Brain pericyte (primary cell): ENCODE data around the gene STK32C.
"Not testable (repeated sequence)": the region's sequence is repeated elsewhere in the genome, so short reads cannot be mapped to it uniquely, and the experiment has no call there.

Experiments
- DNase-seq: peaks from one replicate; pipeline ENCODE4 v3.0.0-alpha.2; 2012; ENCODE audit warnings: low read depth, low spot score

Gene STK32C

DNA sequence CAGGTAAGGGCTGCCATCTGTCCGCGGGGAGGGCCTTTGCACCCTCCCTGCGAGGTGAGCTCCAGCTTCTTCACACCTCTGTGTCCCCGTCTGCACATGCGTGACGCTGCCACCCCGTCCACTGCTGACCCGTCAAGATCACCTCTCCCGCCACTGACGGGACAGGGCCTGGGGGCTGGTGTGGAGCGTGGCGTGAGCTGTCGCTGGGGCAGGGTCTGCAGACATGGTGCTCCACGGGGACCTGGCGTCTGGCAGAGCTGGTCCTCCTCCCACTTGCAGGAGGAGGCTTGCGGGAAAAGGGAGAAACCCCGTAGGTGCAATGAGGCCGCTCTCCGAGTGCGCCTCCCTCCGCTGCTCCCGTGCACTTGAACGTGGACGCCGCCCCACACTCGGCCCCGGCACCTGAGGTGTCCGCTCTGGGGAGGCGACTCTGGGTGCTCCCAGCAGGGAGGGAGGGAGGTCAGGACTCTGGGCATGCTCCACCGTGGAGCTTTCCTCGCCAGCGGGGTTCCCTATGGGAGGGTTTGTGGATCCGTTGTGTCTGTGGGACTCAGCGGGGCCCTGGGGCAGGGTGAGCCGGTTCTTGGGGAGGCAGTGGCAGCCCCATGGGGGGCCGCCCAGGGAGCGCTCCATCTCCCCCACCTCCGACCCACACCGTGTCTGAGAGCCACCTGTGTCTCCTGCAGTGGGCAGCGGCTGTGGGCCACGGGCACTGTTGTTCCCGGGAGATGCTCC lies 138.6 kb downstream of the STK32C start:
- no peak for DNase-seq

DNA sequence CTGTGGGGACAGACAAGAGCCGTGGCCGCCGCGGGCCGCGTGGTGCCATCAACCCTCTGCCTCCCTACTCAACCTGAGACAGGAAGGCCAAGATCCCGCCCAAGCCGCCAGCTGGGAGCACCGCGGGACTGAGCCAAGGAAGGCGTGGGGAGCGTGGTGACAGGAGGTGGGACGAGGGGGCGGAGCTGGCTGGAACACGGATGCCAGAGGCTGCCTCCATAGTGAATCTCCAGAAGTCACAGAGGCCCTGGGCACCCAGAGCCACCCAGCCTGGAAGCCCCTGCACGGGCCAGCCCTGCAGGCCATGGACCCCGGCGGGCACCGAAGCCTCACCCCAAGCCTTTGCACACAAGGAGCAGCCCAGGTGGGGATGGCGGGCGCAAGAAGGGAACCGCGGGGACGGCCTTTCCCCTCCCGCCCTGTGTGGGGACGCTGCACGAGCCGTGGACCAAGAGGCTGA lies 139.1 kb downstream of the STK32C start:
- DNase-seq: no peak

DNA sequence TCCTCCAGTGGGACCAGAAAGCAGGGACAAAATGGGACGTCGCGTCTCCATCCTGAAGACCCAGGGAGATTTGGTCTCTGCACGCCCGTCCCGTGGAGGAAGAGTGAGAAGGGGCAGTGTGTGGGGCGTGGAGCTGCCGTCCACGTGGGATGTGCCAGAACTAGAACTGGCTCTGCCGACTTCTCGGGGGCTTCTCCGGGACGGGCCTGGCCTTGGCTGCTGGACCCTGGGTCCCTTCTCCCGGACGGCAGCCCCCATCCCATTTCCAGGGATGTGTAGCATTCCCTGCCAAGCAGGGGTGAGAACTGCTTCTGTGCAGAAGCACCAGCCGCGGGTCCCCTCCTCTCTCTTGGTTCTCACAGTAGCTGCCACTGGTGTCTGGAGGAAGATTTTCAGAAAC lies 139.8 kb downstream of the STK32C start:
- DNase-seq: no peak

DNA sequence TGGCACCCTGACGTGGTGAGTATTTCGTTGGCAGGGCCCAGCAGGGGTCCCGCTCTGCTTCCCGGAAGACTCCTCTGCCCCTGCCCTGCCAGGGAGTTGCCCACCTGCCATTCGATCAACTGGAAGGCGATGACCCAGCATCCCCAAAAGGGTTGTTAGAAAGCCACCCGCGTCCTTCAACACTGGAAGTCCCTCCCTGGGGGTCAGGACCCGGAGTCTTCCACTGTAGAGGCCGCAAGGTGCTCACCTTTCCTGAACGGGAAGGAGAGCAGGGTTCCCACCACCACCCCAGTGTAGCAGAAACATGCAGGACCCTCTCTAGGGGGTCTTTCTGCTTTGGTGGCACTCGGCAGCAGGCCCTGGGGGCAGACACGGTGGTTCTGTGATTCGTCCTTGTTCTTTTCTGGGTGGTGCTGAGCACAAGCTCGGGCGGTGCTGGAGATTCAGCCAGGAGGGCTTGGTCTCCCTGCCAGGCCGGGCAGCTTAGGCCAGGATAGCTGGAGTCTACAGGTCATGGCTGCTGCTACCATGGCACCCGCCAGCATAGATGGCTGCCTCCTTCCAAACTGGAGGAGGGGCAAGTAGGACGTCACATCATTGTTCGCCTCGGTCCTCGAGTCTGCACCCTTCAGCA lies 140.6 kb downstream of the STK32C start:
- no peak for DNase-seq

DNA sequence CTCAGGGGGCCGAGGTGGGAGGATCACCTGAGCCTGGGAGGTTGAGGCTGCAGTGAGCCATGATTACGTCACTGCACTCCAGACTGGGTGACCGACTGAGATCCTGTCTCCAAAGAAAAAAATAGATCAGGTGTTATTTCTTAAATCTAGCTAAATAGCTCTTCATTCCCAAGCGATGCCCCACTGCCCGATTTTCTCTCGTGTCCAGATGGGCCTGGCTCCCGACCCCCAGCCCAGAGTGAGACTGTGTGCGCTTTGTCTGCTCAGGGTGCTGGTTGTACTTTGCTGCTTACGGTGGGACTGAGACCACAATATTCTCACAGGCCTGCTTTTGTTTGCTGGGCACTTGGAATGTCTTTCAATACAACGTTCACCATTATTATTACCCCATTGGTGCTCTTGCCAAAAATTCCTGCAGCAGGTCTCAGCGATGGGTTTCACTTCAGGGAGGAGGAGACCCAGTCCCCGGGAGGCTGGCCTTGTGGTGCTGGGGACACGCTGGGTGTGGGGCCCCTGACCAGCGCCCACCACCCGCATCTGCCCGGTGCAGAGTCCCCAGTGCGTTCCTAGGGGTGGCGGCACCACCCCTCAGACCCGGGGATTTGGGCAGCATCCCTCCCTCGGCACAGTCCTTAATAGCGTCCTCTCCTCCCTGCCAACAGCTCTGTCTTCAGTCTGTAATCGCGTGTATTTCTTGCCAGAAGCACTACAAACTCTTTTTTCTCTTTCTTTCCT lies 141.4 kb downstream of the STK32C start:
- DNase-seq: no peak

DNA sequence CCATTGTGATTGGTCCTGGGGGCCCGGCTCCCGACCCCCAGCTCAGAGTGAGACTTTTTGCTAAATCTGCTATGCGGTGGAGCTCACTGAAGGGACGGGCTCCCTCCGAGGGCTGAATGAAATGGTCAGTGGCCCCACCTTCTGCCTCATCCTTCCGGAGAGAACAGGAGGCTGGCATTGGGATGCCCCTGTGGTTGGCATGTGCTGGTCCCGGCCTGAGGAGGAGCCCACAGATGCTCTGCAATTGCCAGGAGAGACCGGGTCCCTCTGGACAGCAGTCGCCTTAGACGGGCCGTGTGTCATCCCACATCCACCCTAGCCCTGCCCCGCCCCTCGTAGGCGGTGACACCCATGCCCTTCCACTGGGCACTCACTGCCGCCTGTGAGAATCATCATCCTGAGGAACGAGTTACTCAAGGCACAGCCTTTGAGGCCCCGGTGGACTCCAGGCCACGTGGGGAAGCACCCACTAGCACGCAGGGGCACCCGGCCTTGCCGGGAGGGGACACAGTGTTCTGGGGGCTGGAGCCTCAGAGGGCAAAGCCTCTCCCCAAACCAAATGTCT lies 142.3 kb downstream of the STK32C start:
- no peak for DNase-seq

DNA sequence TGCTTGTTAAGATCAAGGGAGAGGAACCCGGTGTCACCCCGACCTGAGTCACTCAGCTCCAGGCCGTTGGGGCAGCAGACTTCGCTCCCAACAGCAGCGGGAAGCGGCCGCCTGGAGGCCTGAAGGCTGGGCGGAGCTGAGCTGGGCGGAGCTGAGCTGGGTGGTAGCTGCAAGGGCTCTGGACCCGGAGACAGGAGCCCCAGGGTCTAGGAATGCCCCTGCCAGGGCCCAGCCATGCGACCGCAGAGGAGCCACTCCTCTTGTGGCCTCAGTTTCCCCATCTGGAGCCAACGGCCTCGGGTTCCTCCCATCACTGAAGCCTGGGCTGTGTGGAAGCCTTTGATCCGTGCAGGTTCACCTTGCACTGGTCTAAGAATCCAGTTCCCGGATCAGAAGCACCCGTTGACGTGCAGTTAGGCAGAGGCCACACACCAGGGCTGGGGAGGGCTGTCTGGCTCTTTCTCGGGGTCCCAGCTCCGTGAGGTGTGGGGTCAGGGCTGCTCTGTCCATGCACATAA lies 142.9 kb downstream of the STK32C start:
- DNase-seq: no peak

DNA sequence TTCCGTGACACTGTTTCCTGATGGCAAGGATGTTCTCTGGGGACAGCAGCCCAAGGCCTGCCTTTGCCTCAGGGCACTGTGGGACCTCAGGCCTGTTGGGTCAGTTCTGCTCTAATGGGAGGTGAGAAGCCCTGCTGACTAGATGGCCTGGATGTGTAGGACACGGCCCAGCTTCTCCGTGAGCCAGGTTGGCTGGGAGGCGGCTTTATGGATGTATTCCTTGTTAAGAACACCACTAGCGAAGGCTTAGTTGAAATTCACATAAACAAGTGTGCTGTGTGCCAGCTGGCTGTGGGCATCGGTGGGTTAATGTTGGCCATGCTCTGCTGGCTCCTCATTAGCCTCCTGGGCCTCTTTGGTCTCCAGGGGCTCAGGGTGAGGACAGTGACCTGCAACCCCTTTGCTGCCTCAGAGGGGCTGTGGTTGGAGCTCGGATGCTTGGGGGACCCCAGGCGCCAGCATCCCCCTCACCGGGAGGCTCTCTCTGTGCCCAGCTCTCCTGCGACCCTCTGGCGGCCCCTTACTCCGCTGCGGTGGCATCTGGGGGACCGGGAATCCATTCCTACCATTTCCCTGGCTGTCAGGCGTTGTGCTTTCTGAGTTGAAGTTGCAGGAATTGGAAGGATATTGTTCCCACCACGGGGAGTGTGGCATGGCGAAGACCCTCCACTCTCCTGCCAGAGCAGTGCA lies 143.8 kb downstream of the STK32C start:
- DNase-seq: no peak

DNA sequence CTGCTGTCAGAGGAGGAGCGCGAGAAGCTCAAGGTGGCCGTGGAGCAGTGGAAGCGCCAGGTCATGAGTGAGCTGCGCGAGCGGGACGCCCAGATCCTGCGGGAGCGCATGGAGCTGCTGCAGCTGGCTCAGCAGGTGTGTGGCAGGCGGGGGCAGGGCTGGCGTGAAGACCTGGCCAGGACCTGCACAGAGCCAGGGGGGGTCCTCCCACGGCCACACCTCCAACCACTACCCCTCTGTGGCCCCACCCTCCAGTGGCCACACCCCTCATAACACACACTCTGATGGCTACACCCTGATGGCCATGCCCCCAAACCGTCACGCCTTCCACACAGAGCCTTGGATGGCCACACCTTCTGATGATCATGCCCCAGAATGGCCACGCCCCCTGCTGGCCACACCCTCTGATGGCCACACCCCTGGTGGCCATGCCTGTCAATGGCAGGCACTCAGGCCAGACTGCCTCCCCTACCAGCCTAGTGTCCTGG lies 144.4 kb downstream of the STK32C start:
- no peak for DNase-seq

DNA sequence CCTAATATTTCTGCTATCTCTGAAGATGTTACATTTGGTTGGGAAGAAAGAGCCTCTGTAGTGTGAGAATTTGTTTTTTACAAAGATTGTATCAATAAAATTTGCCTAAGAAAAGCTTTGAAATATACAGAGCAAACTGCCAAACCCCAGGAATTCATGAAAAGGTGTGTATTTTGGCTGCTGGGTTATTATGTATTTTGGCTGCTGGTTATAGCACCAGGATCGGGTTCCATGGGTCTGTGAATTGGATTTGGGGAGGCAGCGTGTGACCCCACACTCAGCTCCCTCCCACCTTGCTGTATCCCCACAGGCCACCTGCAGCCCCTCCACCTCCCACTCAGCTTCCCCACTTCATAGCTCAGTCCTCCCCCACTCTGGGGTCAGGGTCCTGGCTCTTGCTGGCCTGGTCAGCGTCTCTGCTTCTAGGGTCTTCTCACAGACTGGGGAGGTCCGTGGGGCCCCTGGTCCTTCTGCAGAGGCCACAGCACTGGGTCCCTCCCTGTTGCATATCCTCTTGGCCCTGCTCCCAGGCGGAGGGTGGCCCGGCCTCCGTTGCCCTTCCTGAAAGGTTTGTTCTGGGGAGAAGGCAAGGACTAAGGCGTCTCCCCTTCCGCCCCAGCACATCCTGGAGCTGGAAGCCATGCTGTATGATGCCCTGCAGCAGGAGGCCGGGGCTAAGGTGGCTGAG lies 145.0 kb downstream of the STK32C start:
- no peak for DNase-seq

DNA sequence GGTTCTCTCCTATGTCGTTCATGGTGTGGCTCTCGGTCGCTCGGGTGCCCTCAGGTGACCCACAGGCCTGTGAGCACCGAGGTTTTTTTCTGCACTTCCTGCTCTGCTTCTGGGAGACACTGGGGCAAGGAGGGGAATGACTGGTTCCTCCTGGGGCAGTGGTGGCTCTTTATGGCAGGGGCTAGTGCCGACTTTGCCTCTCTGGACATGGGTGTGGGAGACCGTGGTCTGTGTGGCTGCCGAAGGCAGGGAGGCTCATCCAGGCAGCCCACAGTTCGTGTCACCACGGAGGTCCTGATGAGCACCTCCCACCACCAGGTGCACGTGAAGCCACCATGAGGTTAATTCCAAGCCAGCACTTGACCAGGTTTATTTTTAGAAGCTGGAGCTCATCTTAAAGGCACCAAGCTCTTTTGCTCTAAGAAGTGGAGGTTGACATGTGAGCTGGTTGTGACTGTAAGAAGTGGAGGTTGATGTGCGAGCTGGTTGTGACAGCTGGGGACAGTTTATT lies 145.7 kb downstream of the STK32C start:
- no peak for DNase-seq

DNA sequence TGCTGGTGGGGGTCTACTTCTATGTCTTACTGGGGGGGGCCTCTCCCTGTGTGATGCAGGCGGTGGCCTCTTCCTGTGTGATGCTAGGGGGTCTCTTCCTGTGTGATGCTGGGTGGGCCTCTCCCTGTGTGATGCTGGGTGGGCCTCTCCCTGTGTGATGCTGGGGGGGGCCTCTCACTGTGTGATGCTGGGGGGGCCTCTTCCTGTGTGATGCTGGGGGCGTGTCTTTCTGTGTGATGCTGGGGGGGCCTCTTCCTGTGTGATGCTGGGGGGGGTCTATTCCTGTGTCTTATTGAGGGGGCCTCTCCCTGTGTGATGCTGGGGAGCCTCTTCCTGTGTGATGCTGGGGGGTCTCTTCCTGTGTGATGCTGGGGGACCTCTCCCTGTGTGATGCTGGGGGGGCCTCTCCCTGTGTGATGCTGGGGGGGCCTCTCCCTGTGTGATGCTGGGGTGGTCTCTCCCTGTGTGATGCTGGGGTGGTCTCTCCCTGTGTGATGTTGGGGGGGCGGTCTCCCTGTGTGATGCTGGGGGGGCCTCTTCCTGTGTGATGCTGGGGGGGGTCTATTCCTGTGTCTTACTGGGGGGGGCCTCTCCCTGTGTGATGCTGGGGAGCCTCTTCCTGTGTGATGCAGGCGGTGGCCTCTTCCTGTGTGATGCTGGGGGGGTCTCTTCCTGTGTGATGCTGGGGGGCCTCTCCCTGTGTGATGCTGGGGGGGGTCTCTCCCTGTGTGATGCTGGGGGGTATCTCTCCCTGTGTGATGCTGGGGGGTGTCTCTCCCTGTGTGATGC lies 146.7 kb downstream of the STK32C start:
- DNase-seq: not testable (repeated sequence)

DNA sequence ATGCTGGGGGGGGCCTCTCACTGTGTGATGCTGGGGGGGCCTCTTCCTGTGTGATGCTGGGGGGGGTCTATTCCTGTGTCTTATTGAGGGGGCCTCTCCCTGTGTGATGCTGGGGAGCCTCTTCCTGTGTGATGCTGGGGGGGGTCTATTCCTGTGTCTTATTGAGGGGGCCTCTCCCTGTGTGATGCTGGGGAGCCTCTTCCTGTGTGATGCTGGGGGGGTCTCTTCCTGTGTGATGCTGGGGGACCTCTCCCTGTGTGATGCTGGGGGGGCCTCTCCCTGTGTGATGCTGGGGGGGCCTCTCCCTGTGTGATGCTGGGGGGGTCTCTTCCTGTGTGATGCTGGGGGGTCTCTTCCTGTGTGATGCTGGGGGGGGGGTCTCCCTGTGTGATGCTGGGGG lies 147.5 kb downstream of the STK32C start:
- not testable (repeated sequence) for DNase-seq

DNA sequence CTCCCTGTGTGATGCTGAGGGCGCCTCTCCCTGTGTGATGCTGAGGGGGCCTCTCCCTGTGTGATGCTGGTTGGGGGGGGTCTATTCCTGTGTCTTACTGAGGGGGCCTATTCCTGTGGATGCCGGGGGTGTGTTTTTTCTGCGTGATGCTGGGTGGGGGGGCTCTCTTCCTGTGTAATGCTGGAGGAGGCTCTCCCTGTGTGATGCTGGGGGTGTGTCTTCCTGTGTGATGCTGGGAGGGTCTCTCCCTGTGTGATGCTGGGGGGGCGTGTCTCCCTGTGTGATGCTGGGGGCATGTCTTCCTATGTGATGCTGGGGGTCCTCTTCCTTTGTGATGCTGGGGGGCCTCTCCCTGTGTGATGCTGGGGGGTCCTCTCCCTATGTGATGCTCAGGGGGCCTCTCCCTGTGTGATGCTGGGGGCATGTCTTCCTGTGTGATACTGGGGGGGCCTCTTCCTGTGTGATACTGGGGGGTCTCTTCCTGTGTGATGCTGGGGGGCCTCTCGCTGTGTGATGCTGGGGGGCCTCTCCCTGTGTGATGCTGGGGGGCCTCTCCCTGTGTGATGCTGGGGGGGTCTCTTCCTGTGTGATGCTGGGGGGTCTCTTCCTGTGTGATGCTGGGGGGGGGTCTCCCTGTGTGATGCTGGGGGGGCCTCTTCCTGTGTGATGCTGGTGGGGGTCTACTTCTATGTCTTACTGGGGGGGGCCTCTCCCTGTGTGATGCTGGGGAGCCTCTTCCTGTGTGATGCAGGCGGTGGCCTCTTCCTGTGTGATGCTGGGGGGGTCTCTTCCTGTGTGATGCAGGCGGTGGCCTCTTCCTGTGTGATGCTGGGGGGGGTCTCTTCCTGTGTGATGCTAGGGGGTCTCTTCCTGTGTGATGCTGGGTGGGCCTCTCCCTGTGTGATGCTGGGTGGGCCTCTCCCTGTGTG lies 148.2 kb downstream of the STK32C start:
- not testable (repeated sequence) for DNase-seq

DNA sequence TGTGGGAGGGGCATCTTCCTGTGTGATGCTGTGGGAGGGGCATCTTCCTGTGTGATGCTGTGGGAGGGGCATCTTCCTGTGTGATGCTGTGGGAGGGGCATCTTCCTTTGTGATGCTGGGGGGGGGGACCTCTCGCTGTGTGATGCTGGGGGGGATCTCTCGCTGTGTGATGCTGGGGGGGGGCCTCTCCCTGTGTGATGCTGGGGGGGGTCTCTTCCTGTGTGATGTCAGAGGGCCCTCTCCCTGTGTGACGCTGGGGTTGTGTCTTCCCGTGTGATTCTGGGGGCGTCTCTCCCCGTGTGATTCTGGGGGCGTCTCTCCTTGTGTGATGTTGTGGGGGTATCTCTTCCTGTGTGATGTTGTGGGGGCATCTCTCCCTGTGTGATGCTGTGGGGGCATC lies 148.9 kb downstream of the STK32C start:
- DNase-seq: no peak

DNA sequence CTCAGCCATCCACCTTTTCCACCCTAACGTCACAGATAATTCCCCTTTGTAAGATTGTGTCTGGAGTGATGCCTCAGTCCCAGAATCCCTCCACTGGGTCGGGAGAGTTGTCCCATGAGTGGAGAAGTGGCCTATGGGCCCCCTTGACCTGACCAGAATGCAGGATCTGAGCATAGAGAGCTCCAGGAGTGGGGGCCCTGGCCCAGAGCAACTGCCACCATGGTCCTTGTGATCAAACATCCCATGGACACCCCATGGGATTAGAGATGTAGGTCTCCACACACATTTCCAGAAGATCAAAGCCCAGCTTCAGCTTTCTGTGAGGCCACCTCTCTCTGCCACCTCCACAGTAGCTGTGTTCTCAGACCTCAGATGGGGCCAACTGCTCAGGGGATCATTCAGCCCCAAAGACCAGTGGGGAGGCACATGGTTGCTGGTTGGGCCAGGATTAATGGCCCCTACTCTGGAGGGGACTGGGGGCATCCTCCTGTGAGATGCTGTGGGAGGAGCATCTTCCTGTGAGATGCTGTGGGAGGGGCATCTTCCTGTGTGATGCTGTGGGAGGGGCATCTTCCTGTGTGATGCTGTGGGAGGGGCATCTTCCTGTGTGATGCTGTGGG lies 149.5 kb downstream of the STK32C start:
- DNase-seq: no peak
